Sigmoid colon (tissue), 7 donors: ENCODE measurements around the gene PMM2. TPM values are rescaled to one million over a fixed set of nuclear protein-coding genes. Genes with fewer than 3 reads are reported as not detected.

Source experiments
- DNase-seq: peaks from one replicate; pipeline ENCODE4 v3.0.0-alpha.2; 2019
- H3K27ac ChIP-seq, 4 donors: fragments of 200-600 bp; sonication (generic); one replicate each; pipeline ENCODE4 v1.5.1; 2016 to 2019; ENCODE audit warnings: mild to moderate bottlenecking in 1 of 4
- H3K27me3 ChIP-seq, 3 donors: fragments of 200-600 bp; sonication (generic); one replicate each; pipeline ENCODE4 v1.5.1; 2019; ENCODE audit warnings: mild to moderate bottlenecking in 1 of 3
- H3K36me3 ChIP-seq, 4 donors: fragments of 200-600 bp; sonication (generic); one replicate each; pipeline ENCODE4 v1.5.1; 2016 to 2019
- H3K4me1 ChIP-seq, 4 donors: fragments of 200-600 bp; sonication (generic); one replicate each; pipeline ENCODE4 v1.5.1; 2017 to 2019
- H3K4me3 ChIP-seq, 4 donors: fragments of 200-600 bp; sonication (generic); one replicate each; pipeline ENCODE4 v1.5.1; 2017 to 2019; ENCODE audit warnings: mild to moderate bottlenecking in 2 of 4, moderate library complexity in 1 of 4
- H3K9me3 ChIP-seq, 4 donors: fragments of 200-600 bp in 3 of 4; sonication (generic) in 3 of 4; one replicate each; pipeline versions ENCODE4 v1.5.1 to v1.6.1; 2013 to 2019
- EP300 ChIP-seq, 4 donors: sonication (generic); formaldehyde crosslinking; IDR thresholded peaks; one replicate each; pipeline ENCODE4 v1.6.1; 2017; ENCODE audit warnings: antibody characterized with exemption in 4 of 4
- POLR2A ChIP-seq, 2 donors: fragments of 450-650 bp; IDR thresholded peaks; one replicate each; pipeline ENCODE4 v1.6.1; 2016; ENCODE audit warnings: antibody characterized with exemption in 2 of 2, mild to moderate bottlenecking in 2 of 2, moderate library complexity in 2 of 2
- POLR2AphosphoS5 ChIP-seq, 4 donors: sonication (generic); formaldehyde crosslinking; IDR thresholded peaks; one replicate each; pipeline ENCODE4 v1.6.1; 2017; ENCODE audit warnings: antibody characterized with exemption in 4 of 4
- WGBS, 2 donors: extraction: QIAGEN DNeasy Blood & Tissue Kit; methylation state at CpG; one replicate each; pipeline ENCODE4 v1.1.7; 2013; 5-methylcytosine and 5-hydroxymethylcytosine counted together
- intact Hi-C: fragments of 100-400 bp; cut with DNase I; formaldehyde crosslinking; loops from one replicate; pipeline ENCODE4 v1.15.1; 2023
- polyA plus RNA-seq, 3 donors: library from polyadenylated mRNA; stranded (reverse); fragments of 200-250 nt; gene quantifications; one replicate each; pipeline ENCODE4 v1.2.3, GENCODE V29; 2013
- total RNA-seq, 4 donors: library from RNA; depleted of rRNA; stranded (reverse); fragments of >200 nt; gene quantifications; one replicate each; pipeline ENCODE4 v1.1.0, GENCODE V29; 2016
- TF ChIP-seq, protein P1 (sequence below), 4 experiments: fragments of 450-650 bp in 3 of 4; fragments of 200-600 bp in 1 of 4; IDR thresholded peaks; one replicate each; pipeline ENCODE4 v1.5.1; 2016 to 2019; ENCODE audit warnings: antibody characterized with exemption in 4 of 4, mild to moderate bottlenecking in 3 of 4, moderate library complexity in 2 of 4
- donor health status: healthy with polysubstance abuse.
- donor health status: Bipolar disorder and iron deficiency.
- donor health status: healthy.

The PMM2 gene
- total and polyA plus RNA-seq, 7 donors = 13.6 to 52.4 (median 22.1) TPM

DNA sequence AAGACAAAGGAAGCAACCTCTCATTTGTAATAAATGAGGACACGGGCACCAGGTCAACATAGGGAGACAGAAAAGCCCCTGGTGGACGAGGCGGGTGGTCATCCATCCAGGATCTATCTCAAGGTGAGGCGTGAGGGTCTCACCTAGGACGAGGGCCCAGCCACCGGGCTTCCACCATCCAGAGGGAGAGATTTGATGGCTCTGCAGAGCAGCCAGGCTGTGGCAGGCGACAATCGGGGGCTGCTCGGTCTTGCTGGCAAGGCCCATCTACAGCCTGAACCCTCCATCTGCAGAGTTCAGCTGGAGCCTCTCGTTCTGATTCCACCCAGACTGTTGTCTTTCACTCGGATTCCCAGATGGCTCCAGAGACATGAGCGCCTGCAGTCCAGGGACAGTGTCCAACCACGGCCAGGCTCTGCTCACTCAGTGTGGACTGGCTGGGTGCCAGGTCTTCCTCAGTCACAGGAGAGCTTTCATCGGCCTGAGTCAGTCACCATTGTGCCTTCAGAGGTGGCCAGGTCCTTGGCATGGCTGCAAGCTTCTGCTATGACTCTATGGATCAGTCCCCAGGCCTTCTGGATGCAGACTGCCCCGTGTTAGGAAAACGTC is 90.4 kb downstream of the PMM2 start:
- Histone ChIP-seq H3K9me3 (no peaks in the 10 kb centered on the region), H3K4me3 (no peak overlapping the region), H3K36me3 (peaks cover 0 to 37% (median 14%) of the 10 kb centered on the region in 4 donors), H3K4me1 (peaks cover 0 to 24% (median 19%) of the 10 kb centered on the region in 4 donors), H3K27me3 (peaks cover 0 to 20% (median 7%) of the 10 kb centered on the region in 3 donors), H3K27ac (no peak overlapping the region)
- WGBS, 2 donors = 78 to 83% methylated on average over 16 of the region's 16 CpGs
- DNase-seq = peak; percentile 87
- TF ChIP-seq POLR2AphosphoS5 (IDR thresholded peaks at IDR 0.05) = peak in 1 of 4 donors; percentile 20
- TF ChIP-seq, protein P1, sequence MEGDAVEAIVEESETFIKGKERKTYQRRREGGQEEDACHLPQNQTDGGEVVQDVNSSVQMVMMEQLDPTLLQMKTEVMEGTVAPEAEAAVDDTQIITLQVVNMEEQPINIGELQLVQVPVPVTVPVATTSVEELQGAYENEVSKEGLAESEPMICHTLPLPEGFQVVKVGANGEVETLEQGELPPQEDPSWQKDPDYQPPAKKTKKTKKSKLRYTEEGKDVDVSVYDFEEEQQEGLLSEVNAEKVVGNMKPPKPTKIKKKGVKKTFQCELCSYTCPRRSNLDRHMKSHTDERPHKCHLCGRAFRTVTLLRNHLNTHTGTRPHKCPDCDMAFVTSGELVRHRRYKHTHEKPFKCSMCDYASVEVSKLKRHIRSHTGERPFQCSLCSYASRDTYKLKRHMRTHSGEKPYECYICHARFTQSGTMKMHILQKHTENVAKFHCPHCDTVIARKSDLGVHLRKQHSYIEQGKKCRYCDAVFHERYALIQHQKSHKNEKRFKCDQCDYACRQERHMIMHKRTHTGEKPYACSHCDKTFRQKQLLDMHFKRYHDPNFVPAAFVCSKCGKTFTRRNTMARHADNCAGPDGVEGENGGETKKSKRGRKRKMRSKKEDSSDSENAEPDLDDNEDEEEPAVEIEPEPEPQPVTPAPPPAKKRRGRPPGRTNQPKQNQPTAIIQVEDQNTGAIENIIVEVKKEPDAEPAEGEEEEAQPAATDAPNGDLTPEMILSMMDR (IDR thresholded peaks at IDR 0.05) = no peak
- no peak for TF ChIP-seq POLR2A (IDR thresholded peaks at IDR 0.05)
- intact Hi-C loops = no loop called here

DNA sequence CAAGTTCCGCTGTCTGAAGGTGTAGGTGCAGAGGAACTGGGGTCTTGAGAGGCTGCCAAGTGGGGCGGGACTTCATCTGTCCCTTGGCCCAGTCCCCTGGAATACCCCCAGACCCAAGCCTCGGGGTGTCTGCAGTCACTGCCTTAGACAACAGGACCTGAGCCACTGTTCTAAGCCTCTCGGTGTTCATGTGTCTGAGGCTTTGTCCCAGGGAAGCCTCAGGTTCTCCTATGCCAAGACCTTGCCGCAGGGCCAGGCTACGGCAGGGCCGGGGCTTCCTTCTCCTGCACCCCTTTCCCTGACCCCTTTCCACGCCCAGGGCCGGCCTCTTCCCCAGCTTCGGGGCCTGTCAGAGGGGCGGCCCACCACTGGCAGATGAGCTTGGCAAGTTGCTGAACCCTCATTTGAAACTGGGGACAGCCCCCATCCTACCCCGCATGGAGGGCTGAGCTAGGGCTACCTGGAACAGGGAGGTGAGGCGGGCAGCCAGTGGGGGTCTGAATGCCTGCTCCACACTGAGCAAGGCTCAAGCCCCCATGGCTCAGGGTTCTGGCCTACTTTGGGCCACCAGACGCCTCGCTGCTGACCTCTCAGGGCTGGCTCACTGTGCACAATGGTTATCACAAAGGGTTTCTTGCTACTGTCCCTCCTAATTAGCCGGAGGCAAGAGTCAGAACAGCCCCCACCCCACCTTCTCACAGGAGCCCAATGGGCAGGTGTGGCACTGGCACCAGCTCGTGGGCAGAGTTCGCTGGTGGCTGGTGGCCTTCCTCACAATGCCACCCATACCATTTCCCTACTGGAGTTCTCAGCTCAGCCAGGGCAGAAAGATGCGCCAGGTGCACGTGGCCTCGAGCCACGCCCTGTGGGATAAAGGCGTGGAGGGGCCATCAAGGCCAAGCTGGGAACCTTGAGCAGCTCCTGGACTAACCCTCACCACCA is 91.6 kb downstream of the PMM2 start:
- Histone ChIP-seq H3K27me3 (peaks cover 0 to 8% (median 0%) of the 10 kb centered on the region in 3 donors), H3K9me3 (no peaks in the 10 kb centered on the region), H3K36me3 (peaks cover 7 to 49% (median 25%) of the 10 kb centered on the region in 4 donors), H3K27ac (no peak overlapping the region), H3K4me1 (peaks cover 0 to 24% (median 19%) of the 10 kb centered on the region in 4 donors), H3K4me3 (no peak overlapping the region)
- DNase-seq = no peak
- TF ChIP-seq POLR2AphosphoS5 (IDR thresholded peaks at IDR 0.05) (no peak), POLR2A (IDR thresholded peaks at IDR 0.05) (no peak), EP300 (IDR thresholded peaks at IDR 0.05) (no peak)
- TF ChIP-seq, protein P1 (IDR thresholded peaks at IDR 0.05) = no peak
- WGBS, 2 donors = 67 to 86% methylated on average over 23 of the region's 23 CpGs
- intact Hi-C loops = no loop called here

DNA sequence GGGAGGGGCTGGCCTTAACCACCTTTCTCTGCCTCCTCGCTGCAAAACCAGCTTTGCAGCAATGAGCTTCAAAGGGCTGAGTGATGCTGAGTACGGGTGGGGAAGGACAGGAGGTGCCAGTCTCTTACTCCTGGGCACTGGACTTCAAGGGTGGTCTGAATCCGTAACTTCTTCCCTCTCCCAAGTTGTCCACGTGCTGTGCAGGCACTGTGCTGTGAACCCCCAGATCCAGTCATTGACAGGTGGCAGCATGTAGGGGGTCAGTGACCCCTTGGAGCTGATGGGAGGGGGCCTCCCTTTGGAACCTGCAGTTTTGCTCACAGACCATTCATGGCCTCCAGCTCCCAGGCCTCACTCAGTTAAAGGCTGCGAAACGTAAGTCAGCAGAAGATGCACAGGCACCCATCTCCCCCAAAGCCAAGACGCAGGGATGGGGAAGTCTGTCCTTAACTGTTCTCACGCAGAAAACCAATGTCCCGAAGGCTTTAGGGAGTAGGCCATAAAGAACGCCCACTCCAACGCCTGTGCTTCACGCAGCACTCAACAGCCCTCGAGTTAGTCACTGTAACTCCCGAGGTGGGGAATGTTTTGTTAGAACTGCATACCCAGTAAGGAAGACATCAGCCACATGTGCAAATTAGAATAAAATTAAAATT is 92.4 kb downstream of the PMM2 start:
- DNase-seq = no peak
- TF ChIP-seq EP300 (IDR thresholded peaks at IDR 0.05) (no peak), POLR2A (IDR thresholded peaks at IDR 0.05) (no peak), POLR2AphosphoS5 (IDR thresholded peaks at IDR 0.05) (no peak)
- TF ChIP-seq, protein P1 (IDR thresholded peaks at IDR 0.05) = no peak
- peaks cover 15 to 57% (median 33%) of the 10 kb centered on the region in 4 donors for H3K36me3 ChIP-seq
- no peaks in the 10 kb centered on the region for H3K9me3 ChIP-seq
- WGBS, 2 donors = 72 to 83% methylated on average over 14 of the region's 14 CpGs
- intact Hi-C loops = no loop called here
- H3K4me1 ChIP-seq = peaks cover 0 to 24% (median 17%) of the 10 kb centered on the region in 4 donors
- no peak overlapping the region for H3K4me3 ChIP-seq
- H3K27me3 ChIP-seq = no peaks in the 10 kb centered on the region
- H3K27ac ChIP-seq = no peak overlapping the region

DNA sequence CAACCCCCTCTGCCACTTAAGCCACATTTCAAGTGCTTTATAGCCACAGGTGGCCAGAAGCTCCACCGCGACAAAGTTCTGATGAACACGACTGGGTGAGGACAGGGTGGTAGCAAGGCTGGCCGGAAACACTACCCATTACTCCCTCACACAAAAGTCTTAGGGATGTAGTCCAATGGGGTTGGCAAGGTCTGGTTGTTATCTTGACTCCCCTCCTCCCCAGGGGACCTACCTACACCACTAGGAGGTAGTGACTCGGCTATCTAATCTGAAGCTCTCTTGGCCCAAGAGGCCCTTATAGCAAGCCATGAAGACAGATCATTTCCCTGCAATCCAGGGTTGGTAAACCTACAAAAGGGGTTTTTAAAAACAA is 92.9 kb downstream of the PMM2 start:
- TF ChIP-seq EP300 (IDR thresholded peaks at IDR 0.05) = no peak
- TF ChIP-seq, protein P1 (IDR thresholded peaks at IDR 0.05) = no peak
- TF ChIP-seq POLR2A (IDR thresholded peaks at IDR 0.05) = no peak
- TF ChIP-seq POLR2AphosphoS5 (IDR thresholded peaks at IDR 0.05) = no peak
- intact Hi-C loops = no loop called here
- Histone ChIP-seq H3K4me1 (peaks cover 0 to 23% (median 16%) of the 10 kb centered on the region in 4 donors), H3K9me3 (no peaks in the 10 kb centered on the region), H3K36me3 (peaks cover 20 to 62% (median 38%) of the 10 kb centered on the region in 4 donors), H3K4me3 (no peak overlapping the region), H3K27ac (no peak overlapping the region), H3K27me3 (no peaks in the 10 kb centered on the region)
- no peak for DNase-seq
- 90% methylated on average over 5 of the region's 5 CpGs for WGBS, 2 donors
